GM23338 (cell line): ENCODE measurements around the gene RPF1. TPM values are rescaled to one million over a fixed set of nuclear protein-coding genes. Genes with fewer than 3 reads are reported as not detected.
A peak's percentile ranks its signal among the peaks of the same experiment; 100 is the strongest.

Experiments used
- ATAC-seq: fragments of 200-7000 bp; cut with Tn5 transposase; 3 replicates; pipeline ENCODE4 v1.9.1; 2020
- DNase-seq: peaks from one replicate; pipeline ENCODE4 v3.0.0-alpha.2; 2015; ENCODE audit warnings: low spot score
- H2AFZ ChIP-seq: fragments of 200-600 bp; sonication (generic); 2 replicates; pipeline ENCODE4 v1.8.0; 2016; ENCODE audit warnings: antibody characterized with exemption, mild to moderate bottlenecking, moderate library complexity
- H3F3A ChIP-seq: fragments of 200-600 bp; sonication (generic); replicated peaks from 2 replicates; pipeline ENCODE4 v1.8.0; 2017; ENCODE audit warnings: antibody characterized with exemption, mixed run types, low read depth
- H3K27ac ChIP-seq: fragments of 200-600 bp; sonication (generic); 2 replicates; pipeline ENCODE4 v1.6.1; 2016; ENCODE audit warnings: low read depth
- H3K27me3 ChIP-seq: fragments of 200-600 bp; sonication (generic); 2 replicates; pipeline ENCODE4 v1.8.0; 2016; ENCODE audit warnings: mild to moderate bottlenecking, mixed run types, moderate library complexity; ENCODE audit not compliant: insufficient read depth
- H3K36me3 ChIP-seq: fragments of 200-600 bp; sonication (generic); 2 replicates; pipeline ENCODE4 v1.8.0; 2016; ENCODE audit warnings: mild to moderate bottlenecking; ENCODE audit not compliant: insufficient read depth
- H3K4me1 ChIP-seq: fragments of 200-600 bp; sonication (generic); 2 replicates; pipeline ENCODE4 v1.8.0; 2016; ENCODE audit warnings: mild to moderate bottlenecking, moderate library complexity; ENCODE audit not compliant: insufficient read depth
- H3K4me2 ChIP-seq: fragments of 200-600 bp; sonication (generic); 2 replicates; pipeline ENCODE4 v1.7.1; 2017; ENCODE audit warnings: mixed run types
- H3K4me3 ChIP-seq: fragments of 200-600 bp; sonication (generic); 2 replicates; pipeline ENCODE4 v1.6.1; 2016; ENCODE audit warnings: mixed run types
- H3K79me2 ChIP-seq: fragments of 200-600 bp; sonication (generic); replicated peaks from 2 replicates; pipeline ENCODE4 v1.8.0; 2017; ENCODE audit warnings: mild to moderate bottlenecking; ENCODE audit not compliant: insufficient read depth
- H3K9me2 ChIP-seq: fragments of 200-600 bp; sonication (generic); 2 replicates; pipeline ENCODE4 v1.8.0; 2017; ENCODE audit not compliant: insufficient read depth
- H4K20me1 ChIP-seq: fragments of 200-600 bp; sonication (generic); replicated peaks from 2 replicates; pipeline ENCODE4 v1.8.0; 2017; ENCODE audit warnings: mild to moderate bottlenecking; ENCODE audit not compliant: insufficient read depth
- H3K27ac Mint-ChIP-seq: 2 replicates; pipeline ENCODE4 v1.8.0; 2020; ENCODE audit warnings: inconsistent platforms, mild to moderate bottlenecking, moderate library complexity, mixed read lengths
- H3K27me3 Mint-ChIP-seq: 3 replicates; pipeline ENCODE4 v1.8.0; 2022; ENCODE audit warnings: low read depth, mild to moderate bottlenecking, moderate library complexity, mixed read lengths, inconsistent platforms; ENCODE audit not compliant: insufficient read depth, poor library complexity
- H3K36me3 Mint-ChIP-seq: 3 replicates; pipeline ENCODE4 v1.8.0; 2021; ENCODE audit warnings: low read depth, mild to moderate bottlenecking, inconsistent platforms, moderate library complexity, mixed read lengths
- H3K4me1 Mint-ChIP-seq: 3 replicates; pipeline ENCODE4 v1.8.0; 2020; ENCODE audit warnings: mild to moderate bottlenecking, inconsistent platforms, mixed read lengths
- H3K4me3 Mint-ChIP-seq: 3 replicates; pipeline ENCODE4 v1.8.0; 2021; ENCODE audit warnings: moderate library complexity, mild to moderate bottlenecking, inconsistent platforms, mixed read lengths
- H3K9me3 Mint-ChIP-seq: 3 replicates; pipeline ENCODE4 v1.8.0; 2020; ENCODE audit warnings: moderate library complexity, mild to moderate bottlenecking, inconsistent platforms, mixed read lengths
- CREB1 ChIP-seq: fragments of 250-450 bp; sonication (Bioruptor Pico); IDR thresholded peaks from 2 replicates; pipeline ENCODE4 v1.5.0; 2020; ENCODE audit warnings: low read depth, mild to moderate bottlenecking, moderate library complexity
- CTCF ChIP-seq, 2 experiments: fragments of 200-600 bp in 1 of 2; sonication (generic) in 1 of 2; conservative IDR thresholded peaks; 2 replicates each; pipeline versions ENCODE4 v1.5.1 to v1.6.1; 2016 to 2017; ENCODE audit warnings: antibody characterized with exemption in 2 of 2, low read depth in 2 of 2, mild to moderate bottlenecking in 2 of 2, moderate library complexity in 1 of 2
- ETS1 ChIP-seq: IDR thresholded peaks from 2 replicates; pipeline ENCODE4 v1.6.1; 2016; ENCODE audit warnings: antibody characterized with exemption
- EZH2 ChIP-seq: fragments of 200-600 bp; sonication (generic); IDR thresholded peaks from one replicate; pipeline ENCODE4 v1.8.0; 2017; ENCODE audit warnings: antibody characterized with exemption, mild to moderate bottlenecking, low read depth; ENCODE audit not compliant: unreplicated experiment
- EZH2phosphoT487 ChIP-seq: fragments of 200-600 bp; sonication (generic); IDR thresholded peaks from one replicate; pipeline ENCODE4 v1.8.1; 2018; ENCODE audit warnings: antibody characterized with exemption; ENCODE audit not compliant: unreplicated experiment
- JUNB ChIP-seq: IDR thresholded peaks from one replicate; pipeline ENCODE4 v1.6.1; 2016; ENCODE audit warnings: antibody characterized with exemption; ENCODE audit not compliant: unreplicated experiment
- NANOG ChIP-seq: IDR thresholded peaks from 2 replicates; pipeline ENCODE4 v1.6.1; 2016; ENCODE audit warnings: antibody characterized with exemption, borderline replicate concordance
- POLR2AphosphoS5 ChIP-seq: IDR thresholded peaks from 2 replicates; pipeline ENCODE4 v1.6.1; 2016; ENCODE audit warnings: antibody characterized with exemption, low read depth
- REST ChIP-seq: IDR thresholded peaks from one replicate; pipeline ENCODE4 v1.6.1; 2018; ENCODE audit warnings: antibody characterized with exemption; ENCODE audit not compliant: unreplicated experiment
- STAT1 ChIP-seq: IDR thresholded peaks from one replicate; pipeline ENCODE4 v1.6.1; 2016; ENCODE audit warnings: antibody characterized with exemption; ENCODE audit not compliant: unreplicated experiment
- ZNF114 ChIP-seq: fragments of 250-450 bp; sonication (Bioruptor Pico); IDR thresholded peaks from 2 replicates; pipeline ENCODE4 v1.5.0; 2020; ENCODE audit warnings: mild to moderate bottlenecking, moderate library complexity
- ZNF331 ChIP-seq: fragments of 250-450 bp; sonication (Bioruptor Pico); IDR thresholded peaks from 2 replicates; pipeline ENCODE4 v1.5.0; 2020; ENCODE audit warnings: low read depth, mild to moderate bottlenecking, moderate library complexity
- ZNF462 ChIP-seq: fragments of 250-450 bp; sonication (Bioruptor Pico); IDR thresholded peaks from 2 replicates; pipeline ENCODE4 v1.5.0; 2020; ENCODE audit warnings: mild to moderate bottlenecking, moderate library complexity
- polyA plus RNA-seq: library from polyadenylated mRNA; unstranded; fragments of >200 nt; fragmentation: Nextera tagmentation; extraction: Ambion mirVana; gene quantifications from 2 replicates; pipeline ENCODE4 v1.2.1, GENCODE V29; 2016
- total RNA-seq: library from RNA; depleted of rRNA; stranded (reverse); fragments of >200 nt; shearing (Covaris generic); gene quantifications from 2 replicates; pipeline ENCODE4 v1.2.3, GENCODE V29; 2014

Gene RPF1
- total and polyA plus RNA-seq, 2 experiments from 2014 or later = 56.4 to 57.1 TPM

- ATAC-seq (no peak), DNase-seq (no peak)
- peak overlapping the region; percentile 99 for H3K4me2 ChIP-seq
- peaks cover 12% of the 10 kb centered on the region for H3K27me3 ChIP-seq
- H3K4me3 ChIP-seq = peak overlapping the region; percentile 96
- H2AFZ ChIP-seq = peak overlapping the region; percentile 72; the same call in 1 of the 2 replicates
- peaks cover 44% of the 10 kb centered on the region for H3K4me1 ChIP-seq
- Mint-ChIP-seq H3K36me3 (peaks cover 26% of the 10 kb centered on the region), H3K27ac (peak overlapping the region; percentile 55), H3K4me1 (peaks cover 42% of the 10 kb centered on the region), H3K9me3 (peaks cover 9% of the 10 kb centered on the region; the same call in 1 of the 3 replicates), H3K27me3 (peaks cover 12% of the 10 kb centered on the region), H3K4me3 (peak overlapping the region; percentile 93)
- H3K27ac ChIP-seq = no peak overlapping the region
- no peaks in the 10 kb centered on the region for H3K36me3 ChIP-seq
- peaks cover 14% of the 10 kb centered on the region for H4K20me1 ChIP-seq
- no peaks in the 10 kb centered on the region for H3F3A ChIP-seq
- peaks cover 53% of the 10 kb centered on the region for H3K79me2 ChIP-seq
- no peaks in the 10 kb centered on the region for H3K9me2 ChIP-seq
- TF ChIP-seq REST (no peak), NANOG (no peak), EZH2phosphoT487 (no peak), CTCF (conservative IDR thresholded peaks at IDR 0.05; ENCODE audit: low read depth in 2 of 2) (no peak), ETS1 (no peak), ZNF462 (CRISPR knock-in tag) (no peak), EZH2 (no peak), ZNF331 (CRISPR knock-in tag) (no peak), STAT1 (no peak), POLR2AphosphoS5 (no peak), JUNB (no peak), ZNF114 (CRISPR knock-in tag) (no peak), CREB1 (CRISPR knock-in tag) (no peak)
Measured at GRCh38 chr1:84504580-84505492, 25.8 kb downstream of the RPF1 start.
